K562 (cell line): Measurements from ENCODE around the gene UNC5C. TPM values are rescaled to one million over a fixed set of nuclear protein-coding genes. Genes with fewer than 3 reads are reported as not detected.

Experiments
- ATAC-seq: fragments of 200-7000 bp; cut with Tn5 transposase; 3 replicates; pipeline ENCODE4 v1.9.1; 2020; ENCODE audit warnings: moderate library complexity
- BruUV-seq: library from RNA; stranded (reverse); fragments of 400-500 nt; replicated peaks from 2 replicates; lab custom pipeline; 2021; lab: Mats Ljungman, UMichigan
- CTCF ChIA-PET: fragments of 300-600 bp; formaldehyde crosslinking; extraction: SDS; loops from one replicate; lab custom pipeline; 2021; ENCODE audit warnings: low intra/inter-chr PET ratio; lab: Yijun Ruan, JAX
- POLR2A ChIA-PET: fragments of 300-600, 350-650 bp; sonication (Branson Sonifier 250); formaldehyde crosslinking; extraction: SDS; loops from one replicate; lab custom pipeline; 2021; ENCODE audit warnings: antibody characterized with exemption, inconsistent platforms; lab: Yijun Ruan, JAX
- DNase-seq, 4 experiments: peaks; one replicate each; pipeline versions ENCODE4 v3.0.0 to v3.0.0-alpha.2; 2011 to 2018; ENCODE audit warnings: low spot score in 3 of 4, mixed read lengths in 3 of 4; ENCODE audit errors: extremely low read depth in 1 of 4
- FAIRE-seq: peaks from 2 replicates; lab custom pipeline; 2011; peaks lifted over from hg19 to GRCh38; lab: Jason Lieb, UNC
- H2AFZ ChIP-seq: 2 replicates; pipeline ENCODE4 v1.6.0; 2011; ENCODE audit warnings: low read depth, low read length, control low read depth, inconsistent platforms
- H3K27ac ChIP-seq: fragments of 200-600 bp; 3 replicates; pipeline ENCODE4 v1.8.0; 2011; ENCODE audit warnings: low read depth, mild to moderate bottlenecking, control low read depth, inconsistent platforms, low read length, moderate library complexity, mixed read lengths; ENCODE audit errors: extremely low read depth
- H3K27me3 ChIP-seq, 2 experiments: fragments of 300-600 bp in 1 of 2; 2 replicates in 1 of 2; 3 replicates in 1 of 2; pipeline versions ENCODE4 v1.6.0 to v1.8.0; 2011; ENCODE audit warnings: inconsistent platforms in 2 of 2, low read length in 2 of 2, mild to moderate bottlenecking in 1 of 2, mixed read lengths in 1 of 2, moderate library complexity in 1 of 2; ENCODE audit not compliant: control insufficient read depth in 2 of 2, insufficient read depth in 2 of 2
- H3K36me3 ChIP-seq: fragments of 300-600 bp; 3 replicates; pipeline ENCODE4 v1.8.0; 2011; ENCODE audit warnings: mild to moderate bottlenecking, low read length, inconsistent platforms; ENCODE audit not compliant: control insufficient read depth, insufficient read depth
- H3K4me1 ChIP-seq, 2 experiments: fragments of 200-600 bp in 1 of 2; replicated peaks in 1 of 2; 2 replicates in 1 of 2; 3 replicates in 1 of 2; pipeline versions ENCODE4 v1.5.1 to v1.8.0; 2011; ENCODE audit warnings: inconsistent platforms in 2 of 2, low read length in 2 of 2, mild to moderate bottlenecking in 1 of 2, mixed read lengths in 1 of 2, moderate library complexity in 1 of 2; ENCODE audit not compliant: control insufficient read depth in 2 of 2, insufficient read depth in 2 of 2
- H3K4me2 ChIP-seq: 2 replicates; pipeline ENCODE4 v1.6.1; 2011; ENCODE audit warnings: low read length, control low read depth, inconsistent platforms, mixed read lengths; ENCODE audit not compliant: insufficient read depth
- H3K4me3 ChIP-seq: fragments of 200-600 bp; sonication (generic), shearing (Covaris generic); 2 replicates; pipeline ENCODE4 v1.5.1; 2016; ENCODE audit warnings: control low read depth, inconsistent platforms
- H3K79me2 ChIP-seq: fragments of 200-600 bp; 3 replicates; pipeline ENCODE4 v1.8.0; 2011; ENCODE audit warnings: low read length, inconsistent platforms; ENCODE audit not compliant: control insufficient read depth, insufficient read depth
- H3K9ac ChIP-seq, 2 experiments: 2 replicates each; pipeline versions ENCODE4 v1.6.0 to v1.6.1; 2011; ENCODE audit warnings: low read depth in 2 of 2, low read length in 2 of 2, control low read depth in 1 of 2, inconsistent platforms in 1 of 2, mild to moderate bottlenecking in 1 of 2, mixed read lengths in 1 of 2; ENCODE audit not compliant: insufficient read depth in 1 of 2
- H3K9me1 ChIP-seq: one replicate; pipeline ENCODE4 v1.6.0; 2011; ENCODE audit warnings: inconsistent platforms, mild to moderate bottlenecking, low read length, moderate library complexity; ENCODE audit not compliant: control insufficient read depth, insufficient read depth
- H3K9me3 ChIP-seq: replicated peaks from 2 replicates; pipeline ENCODE4 v1.5.1; 2011; ENCODE audit warnings: low read depth, low read length, inconsistent platforms; ENCODE audit not compliant: control insufficient read depth, insufficient read depth
- H4K20me1 ChIP-seq: replicated peaks from 2 replicates; pipeline ENCODE4 v1.6.1; 2011; ENCODE audit warnings: low read length, inconsistent platforms, mixed read lengths; ENCODE audit not compliant: control insufficient read depth, insufficient read depth
- ADNP ChIP-seq: fragments of 200-800 bp; sonication (Bioruptor generic); IDR thresholded peaks from 2 replicates; pipeline ENCODE4 v1.6.1; 2016; ENCODE audit warnings: missing genetic modification characterization, missing compliant biosample characterization
- BCLAF1 ChIP-seq, 2 experiments: fragments of 450-650 bp in 1 of 2; IDR thresholded peaks; 2 replicates each; pipeline ENCODE4 v1.6.1; 2011 to 2017; ENCODE audit warnings: low read depth in 2 of 2, antibody characterized with exemption in 1 of 2, borderline replicate concordance in 1 of 2, low read length in 1 of 2, mild to moderate bottlenecking in 1 of 2, mixed read lengths in 1 of 2; ENCODE audit not compliant: control insufficient read depth in 1 of 2
- BMI1 ChIP-seq: fragments of 150-350 bp; IDR thresholded peaks from 2 replicates; pipeline ENCODE4 v1.6.1; 2014; ENCODE audit warnings: low read length
- CHD1 ChIP-seq: fragments of 200-600 bp; sonication (generic); IDR thresholded peaks from one replicate; pipeline ENCODE4 v1.6.1; 2012; ENCODE audit warnings: mild to moderate bottlenecking, moderate library complexity, low read length, inconsistent platforms
- DPF2 ChIP-seq: fragments of 450-650 bp; IDR thresholded peaks from 2 replicates; pipeline ENCODE4 v1.6.1; 2016
- HDAC3 ChIP-seq: fragments of 450-650 bp; IDR thresholded peaks from 2 replicates; pipeline ENCODE4 v1.6.1; 2018; ENCODE audit warnings: borderline replicate concordance, mild to moderate bottlenecking, moderate library complexity; ENCODE audit not compliant: partially characterized antibody
- HNRNPH1 ChIP-seq: fragments of 200-400 bp; formaldehyde crosslinking; optimal IDR thresholded peaks from 2 replicates; pipeline ENCODE3; 2017; ENCODE audit warnings: low read depth, mild to moderate bottlenecking, low read length, moderate library complexity
- NR3C1 ChIP-seq: sonication (generic); formaldehyde crosslinking; IDR thresholded peaks from 2 replicates; pipeline ENCODE4 v1.8.1; 2022; ENCODE audit warnings: missing genetic modification reagents
- PRMT5 ChIP-seq: sonication (generic); formaldehyde crosslinking; IDR thresholded peaks from 2 replicates; pipeline ENCODE4 v1.5.0; 2020; ENCODE audit warnings: missing genetic modification reagents
- SAP30 ChIP-seq: fragments of 200-600 bp; sonication (generic); IDR thresholded peaks from 2 replicates; pipeline ENCODE4 v1.6.1; 2012; ENCODE audit warnings: borderline replicate concordance, low read depth, mild to moderate bottlenecking, moderate library complexity, low read length, control low read depth, inconsistent platforms; ENCODE audit not compliant: insufficient read depth, poor library complexity, severe bottlenecking
- SMARCC2 ChIP-seq: fragments of 450-650 bp; IDR thresholded peaks from 2 replicates; pipeline ENCODE4 v1.6.1; 2017; ENCODE audit warnings: antibody characterized with exemption, moderate library complexity, mild to moderate bottlenecking, low read depth
- XRCC4 ChIP-seq: IDR thresholded peaks from one replicate; pipeline ENCODE4 v1.6.1; 2011; ENCODE audit not compliant: insufficient read depth, insufficient read length; ENCODE audit errors: extremely low read depth
- ZBTB7A ChIP-seq: IDR thresholded peaks from 2 replicates; pipeline ENCODE4 v1.6.1; 2011; ENCODE audit warnings: low read depth, mild to moderate bottlenecking, low read length, moderate library complexity, borderline replicate concordance; ENCODE audit not compliant: control insufficient read depth
- ZNF12 ChIP-seq: sonication (generic); formaldehyde crosslinking; IDR thresholded peaks from 2 replicates; pipeline ENCODE4 v1.4.0; 2020; ENCODE audit warnings: mild to moderate bottlenecking, missing genetic modification reagents
- ZNF398 ChIP-seq: fragments of 250-450 bp; sonication (Bioruptor Pico); IDR thresholded peaks from 2 replicates; pipeline ENCODE4 v1.8.0; 2021; ENCODE audit warnings: moderate library complexity, mild to moderate bottlenecking, inconsistent platforms
- WGBS: fragments of 100-300 bp; shearing (Covaris generic); methylation state at CpG from one replicate; pipeline ENCODE4 v1.1.6; 2016; ENCODE audit warnings: low coverage, mixed read lengths; ENCODE audit not compliant: insufficient coverage; ENCODE audit errors: missing lambda C conversion rate; 5-methylcytosine and 5-hydroxymethylcytosine counted together
- in situ Hi-C: fragments of 300-500 bp; cut with MboI; formaldehyde crosslinking; loops from 4 replicates; pipeline ENCODE4 v1.15.0; 2018; ENCODE audit warnings: inconsistent platforms, mixed read lengths
- intact Hi-C: fragments of 100-400 bp; cut with micrococcal nuclease; formaldehyde crosslinking; loops from 2 replicates; pipeline ENCODE4 v1.14.2; 2022
- polyA plus RNA-seq, 8 experiments: library from polyadenylated mRNA; depleted of rRNA in 4 of 8; stranded (reverse) in 5 of 8; unstranded in 3 of 8; fragments of >200 nt; fragmentation: Nextera tagmentation in 2 of 8; fragmentation: Illumina TruSeq in 1 of 8; extraction: Ambion mirVana in 2 of 8; extraction: Trizol in 1 of 8; gene quantifications; 2 replicates each; pipeline versions ENCODE4 v1.2.1 to v1.2.3, GENCODE V29; 2011 to 2014; ENCODE audit warnings: inconsistent platforms in 1 of 8, missing spikeins in 1 of 8
- total RNA-seq, 7 experiments: library from RNA; depleted of rRNA in 6 of 7; stranded (reverse); fragments of >200 nt in 6 of 7; fragmentation: Illumina TruSeq in 2 of 7; extraction: Trizol in 2 of 7; gene quantifications; 2 replicates each; pipeline versions ENCODE4 v1.2.1 to v1.2.3, GENCODE V29; 2011 to 2021; ENCODE audit warnings: low replicate concordance in 1 of 7
- TF ChIP-seq, protein P1 (sequence below), 2 experiments: fragments of 450-650 bp in 1 of 2; sonication (generic) in 1 of 2; formaldehyde crosslinking; conservative IDR thresholded peaks; 2 replicates each; pipeline versions ENCODE4 v1.4.0 to v1.8.1; 2020 to 2022; ENCODE audit warnings: mild to moderate bottlenecking in 1 of 2, missing genetic modification reagents in 1 of 2

UNC5C gene
- total and polyA plus RNA-seq, 9 of the 15 experiments (the other 6 are each of a cell fraction or from before 2014, with no cell fraction given) = under 0.01 to 0.10 (median 0.03) TPM; not detected in 1

- no peaks in the 10 kb centered on the region for H4K20me1 ChIP-seq
- no peaks in the 10 kb centered on the region; a peak in 1 of 5 replicates for H3K4me1 ChIP-seq
- no peak for ATAC-seq
- H3K9ac ChIP-seq = no peak overlapping the region
- no peaks in the 10 kb centered on the region for H3K36me3 ChIP-seq
- POLR2A ChIA-PET = no interaction called here
- H3K79me2 ChIP-seq = no peaks in the 10 kb centered on the region
- no peak for DNase-seq
- H3K27me3 ChIP-seq = no peaks in the 10 kb centered on the region
- WGBS = 6% methylated on average over 1 of the region's 1 CpG
- peaks cover 4% of the 10 kb centered on the region for H3K9me1 ChIP-seq
- H3K9me3 ChIP-seq = no peaks in the 10 kb centered on the region
- no peak overlapping the region for H3K4me2 ChIP-seq
- no peak for FAIRE-seq
- BruUV-seq = no TSS peak
- H3K4me3 ChIP-seq = no peak overlapping the region
- H2AFZ ChIP-seq = no peak overlapping the region
- no peak overlapping the region for H3K27ac ChIP-seq
- CTCF ChIA-PET = no interaction called here
- in situ Hi-C loops (no loop called here), intact Hi-C loops (no loop called here)
- TF ChIP-seq SAP30 (no peak), ZNF398 (no peak), HDAC3 (no peak), NR3C1 (CRISPR knock-in tag) (no peak), DPF2 (no peak), BMI1 (no peak), PRMT5 (CRISPR knock-in tag) (no peak), ZNF12 (CRISPR knock-in tag) (no peak), XRCC4 (no peak), ZBTB7A (no peak), CHD1 (no peak), HNRNPH1 (no peak), BCLAF1 (IDR thresholded peaks at IDR 0.05; ENCODE audit: borderline replicate concordance in 1 of 2, control insufficient read depth in 1 of 2, low read depth in 2 of 2, low read length in 1 of 2) (no peak), SMARCC2 (no peak), ADNP (tag) (no peak)
- TF ChIP-seq, protein P1, sequence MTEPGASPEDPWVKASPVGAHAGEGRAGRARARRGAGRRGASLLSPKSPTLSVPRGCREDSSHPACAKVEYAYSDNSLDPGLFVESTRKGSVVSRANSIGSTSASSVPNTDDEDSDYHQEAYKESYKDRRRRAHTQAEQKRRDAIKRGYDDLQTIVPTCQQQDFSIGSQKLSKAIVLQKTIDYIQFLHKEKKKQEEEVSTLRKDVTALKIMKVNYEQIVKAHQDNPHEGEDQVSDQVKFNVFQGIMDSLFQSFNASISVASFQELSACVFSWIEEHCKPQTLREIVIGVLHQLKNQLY (CRISPR knock-in tag; conservative IDR thresholded peaks at IDR 0.05) = no peak
Observed at GRCh38 chr4:95355021-95355420, 193.8 kb downstream of the UNC5C start.
